Gastrocnemius medialis (tissue), 4 donors: ENCODE data around the gene HMG20A.

Source experiments
- CTCF ChIP-seq, 5 experiments: fragments of 450-650 bp in 3 of 5; fragments of 200-600 bp in 2 of 5; sonication (generic) in 2 of 5; IDR thresholded peaks in 4 of 5; conservative IDR thresholded peaks in 1 of 5; 1 replicate in 4 of 5; 2 replicates in 1 of 5; pipeline ENCODE4 v1.5.1; 2016 to 2019; ENCODE audit warnings: antibody characterized with exemption in 5 of 5, mild to moderate bottlenecking in 3 of 5, moderate library complexity in 3 of 5
- POLR2A ChIP-seq, 2 donors: fragments of 450-650 bp; IDR thresholded peaks; one replicate each; pipeline ENCODE4 v1.6.1; 2017; ENCODE audit warnings: antibody characterized with exemption in 2 of 2, mild to moderate bottlenecking in 2 of 2, moderate library complexity in 2 of 2

- no peak for TF ChIP-seq POLR2A (IDR thresholded peaks at IDR 0.05)
- TF ChIP-seq CTCF (IDR thresholded peaks at IDR 0.05 in 4 of 5, conservative IDR thresholded peaks at IDR 0.05 in 1 of 5): no peak
Measured at GRCh38 chr15:77402740-77403379, 17.8 kb upstream of the HMG20A start.
